IMR-90 (cell line): ENCODE measurements around the gene AGXT2.

Source experiments
- BHLHE40 ChIP-seq: fragments of 150-350 bp; IDR thresholded peaks from 2 replicates; pipeline ENCODE4 v1.6.1; 2016; ENCODE audit warnings: mild to moderate bottlenecking, low read depth, low read length
- CEBPB ChIP-seq: IDR thresholded peaks from 2 replicates; pipeline ENCODE4 v1.6.1; 2012; ENCODE audit warnings: low read depth, low read length, improper control_type of control experiment
- CHD1 ChIP-seq: IDR thresholded peaks from 2 replicates; pipeline ENCODE4 v1.6.1; 2012; ENCODE audit warnings: low read depth, low read length, improper control_type of control experiment
- CTCF ChIP-seq: conservative IDR thresholded peaks from 2 replicates; pipeline ENCODE4 v1.5.1; 2012; ENCODE audit warnings: mild to moderate bottlenecking, low read depth, low read length, improper control_type of control experiment
- MAZ ChIP-seq: IDR thresholded peaks from 2 replicates; pipeline ENCODE4 v1.6.1; 2012; ENCODE audit warnings: low read depth, mild to moderate bottlenecking, low read length, improper control_type of control experiment, moderate library complexity, borderline replicate concordance
- POLR2A ChIP-seq: IDR thresholded peaks from 2 replicates; pipeline ENCODE4 v1.6.1; 2012; ENCODE audit warnings: mild to moderate bottlenecking, low read depth, low read length
- USF2 ChIP-seq: fragments of 150-350 bp; IDR thresholded peaks from 2 replicates; pipeline ENCODE4 v1.6.1; 2017; ENCODE audit warnings: mild to moderate bottlenecking, antibody characterized with exemption, low read length, low read depth

GRCh38 chr5:34982823-34983222 lies 64.9 kb downstream of the AGXT2 start:
- TF ChIP-seq CEBPB (no peak), CTCF (no peak), CHD1 (no peak), POLR2A (no peak), USF2 (no peak), MAZ (no peak), BHLHE40 (no peak)
